Measurements from ENCODE around the gene SCPEP1. TPM values are rescaled to one million over a fixed set of nuclear protein-coding genes. Genes with fewer than 3 reads are reported as not detected.
A peak's percentile ranks its signal among the peaks of the same experiment; 100 is the strongest.

SCPEP1 gene
- total and polyA plus RNA-seq, 2 of the 13 experiments (the other 11 are each of a cell fraction or from before 2014, with no cell fraction given), result 24.3 to 27.3 TPM

DNA sequence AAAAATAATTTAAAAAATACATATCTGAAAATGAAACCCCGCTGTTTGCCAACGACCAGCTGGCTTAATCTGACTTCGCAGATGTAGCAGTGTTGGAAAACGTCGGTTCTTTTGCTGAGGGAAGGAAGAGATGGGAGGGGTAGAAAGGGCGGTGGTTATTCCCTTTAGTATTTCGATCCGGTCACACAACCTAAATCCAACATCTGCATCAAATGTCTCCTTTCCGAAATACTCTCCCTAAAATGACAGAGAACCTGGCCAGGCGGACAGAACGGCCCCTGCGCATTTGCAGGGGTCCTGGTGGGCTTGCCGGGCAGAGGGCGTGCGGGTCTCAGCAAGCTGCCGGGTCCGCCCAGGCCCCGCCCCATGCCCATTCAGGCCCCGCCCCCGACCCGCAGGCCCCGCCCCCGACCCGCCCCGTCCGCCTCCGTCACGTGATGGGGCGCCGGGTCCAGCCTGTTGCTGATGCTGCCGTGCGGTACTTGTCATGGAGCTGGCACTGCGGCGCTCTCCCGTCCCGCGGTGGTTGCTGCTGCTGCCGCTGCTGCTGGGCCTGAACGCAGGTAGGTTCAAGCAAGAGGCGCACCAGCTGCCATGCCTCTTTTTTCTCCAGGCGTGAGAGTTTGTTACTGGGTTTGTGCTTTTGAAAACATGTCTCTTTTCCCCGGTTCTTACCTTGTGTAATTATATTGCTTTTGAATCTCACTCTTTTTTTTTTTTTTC, at the start of gene SCPEP1 (continued):
- TF ChIP-seq, protein P1, sequence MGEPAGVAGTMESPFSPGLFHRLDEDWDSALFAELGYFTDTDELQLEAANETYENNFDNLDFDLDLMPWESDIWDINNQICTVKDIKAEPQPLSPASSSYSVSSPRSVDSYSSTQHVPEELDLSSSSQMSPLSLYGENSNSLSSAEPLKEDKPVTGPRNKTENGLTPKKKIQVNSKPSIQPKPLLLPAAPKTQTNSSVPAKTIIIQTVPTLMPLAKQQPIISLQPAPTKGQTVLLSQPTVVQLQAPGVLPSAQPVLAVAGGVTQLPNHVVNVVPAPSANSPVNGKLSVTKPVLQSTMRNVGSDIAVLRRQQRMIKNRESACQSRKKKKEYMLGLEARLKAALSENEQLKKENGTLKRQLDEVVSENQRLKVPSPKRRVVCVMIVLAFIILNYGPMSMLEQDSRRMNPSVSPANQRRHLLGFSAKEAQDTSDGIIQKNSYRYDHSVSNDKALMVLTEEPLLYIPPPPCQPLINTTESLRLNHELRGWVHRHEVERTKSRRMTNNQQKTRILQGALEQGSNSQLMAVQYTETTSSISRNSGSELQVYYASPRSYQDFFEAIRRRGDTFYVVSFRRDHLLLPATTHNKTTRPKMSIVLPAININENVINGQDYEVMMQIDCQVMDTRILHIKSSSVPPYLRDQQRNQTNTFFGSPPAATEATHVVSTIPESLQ (CRISPR knock-in tag; conservative IDR thresholded peaks at IDR 0.05), result no peak
- no peak for TF ChIP-seq DR1 (CRISPR knock-in tag; IDR thresholded peaks at IDR 0.05)
- 0 out of 2 replicates have a peak, but pooled peaks have one; percentile 29 for TF ChIP-seq POGZ (CRISPR knock-in tag; IDR thresholded peaks at IDR 0.05)
- TF ChIP-seq, protein P2, sequence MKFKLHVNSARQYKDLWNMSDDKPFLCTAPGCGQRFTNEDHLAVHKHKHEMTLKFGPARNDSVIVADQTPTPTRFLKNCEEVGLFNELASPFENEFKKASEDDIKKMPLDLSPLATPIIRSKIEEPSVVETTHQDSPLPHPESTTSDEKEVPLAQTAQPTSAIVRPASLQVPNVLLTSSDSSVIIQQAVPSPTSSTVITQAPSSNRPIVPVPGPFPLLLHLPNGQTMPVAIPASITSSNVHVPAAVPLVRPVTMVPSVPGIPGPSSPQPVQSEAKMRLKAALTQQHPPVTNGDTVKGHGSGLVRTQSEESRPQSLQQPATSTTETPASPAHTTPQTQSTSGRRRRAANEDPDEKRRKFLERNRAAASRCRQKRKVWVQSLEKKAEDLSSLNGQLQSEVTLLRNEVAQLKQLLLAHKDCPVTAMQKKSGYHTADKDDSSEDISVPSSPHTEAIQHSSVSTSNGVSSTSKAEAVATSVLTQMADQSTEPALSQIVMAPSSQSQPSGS (CRISPR knock-in tag; IDR thresholded peaks at IDR 0.05), result no peak
- TF ChIP-seq ZBTB7B (CRISPR knock-in tag; IDR thresholded peaks at IDR 0.05), result peak; percentile 90
- TF ChIP-seq, protein P3, sequence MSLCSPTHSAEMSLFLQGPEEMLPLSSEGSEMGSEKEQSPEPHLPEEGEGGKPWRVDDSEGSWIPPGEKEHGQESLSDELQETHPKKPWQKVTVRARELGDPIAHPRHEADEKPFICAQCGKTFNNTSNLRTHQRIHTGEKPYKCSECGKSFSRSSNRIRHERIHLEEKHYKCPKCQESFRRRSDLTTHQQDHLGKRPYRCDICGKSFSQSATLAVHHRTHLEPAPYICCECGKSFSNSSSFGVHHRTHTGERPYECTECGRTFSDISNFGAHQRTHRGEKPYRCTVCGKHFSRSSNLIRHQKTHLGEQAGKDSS (CRISPR knock-in tag; IDR thresholded peaks at IDR 0.05; ENCODE audit: borderline replicate concordance, low read depth), result 0 out of 2 replicates have a peak, but pooled peaks have one; percentile 42
- TF ChIP-seq, protein P4, sequence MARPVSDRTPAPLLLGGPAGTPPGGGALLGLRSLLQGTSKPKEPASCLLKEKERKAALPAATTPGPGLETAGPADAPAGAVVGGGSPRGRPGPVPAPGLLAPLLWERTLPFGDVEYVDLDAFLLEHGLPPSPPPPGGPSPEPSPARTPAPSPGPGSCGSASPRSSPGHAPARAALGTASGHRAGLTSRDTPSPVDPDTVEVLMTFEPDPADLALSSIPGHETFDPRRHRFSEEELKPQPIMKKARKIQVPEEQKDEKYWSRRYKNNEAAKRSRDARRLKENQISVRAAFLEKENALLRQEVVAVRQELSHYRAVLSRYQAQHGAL (CRISPR knock-in tag; IDR thresholded peaks at IDR 0.05; ENCODE audit: not compliant biosample characterization), result no peak
- TF ChIP-seq YY1 (IDR thresholded peaks at IDR 0.05; ENCODE audit: insufficient read depth, insufficient replicate concordance, low read depth, low read length), result peak; percentile 55
- TF ChIP-seq, protein P5, sequence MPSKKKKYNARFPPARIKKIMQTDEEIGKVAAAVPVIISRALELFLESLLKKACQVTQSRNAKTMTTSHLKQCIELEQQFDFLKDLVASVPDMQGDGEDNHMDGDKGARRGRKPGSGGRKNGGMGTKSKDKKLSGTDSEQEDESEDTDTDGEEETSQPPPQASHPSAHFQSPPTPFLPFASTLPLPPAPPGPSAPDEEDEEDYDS (CRISPR knock-in tag; IDR thresholded peaks at IDR 0.05), result peak; percentile 56
- TF ChIP-seq, protein P6, sequence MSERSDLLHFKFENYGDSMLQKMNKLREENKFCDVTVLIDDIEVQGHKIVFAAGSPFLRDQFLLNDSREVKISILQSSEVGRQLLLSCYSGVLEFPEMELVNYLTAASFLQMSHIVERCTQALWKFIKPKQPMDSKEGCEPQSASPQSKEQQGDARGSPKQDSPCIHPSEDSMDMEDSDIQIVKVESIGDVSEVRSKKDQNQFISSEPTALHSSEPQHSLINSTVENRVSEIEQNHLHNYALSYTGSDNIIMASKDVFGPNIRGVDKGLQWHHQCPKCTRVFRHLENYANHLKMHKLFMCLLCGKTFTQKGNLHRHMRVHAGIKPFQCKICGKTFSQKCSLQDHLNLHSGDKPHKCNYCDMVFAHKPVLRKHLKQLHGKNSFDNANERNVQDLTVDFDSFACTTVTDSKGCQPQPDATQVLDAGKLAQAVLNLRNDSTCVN (CRISPR knock-in tag; IDR thresholded peaks at IDR 0.05; ENCODE audit: borderline replicate concordance), result peak; percentile 30; the same call in 1 of the 2 replicates
- peak; percentile 48; the same call in 1 of the 2 replicates for TF ChIP-seq IRF2 (CRISPR knock-in tag; IDR thresholded peaks at IDR 0.05)
- TF ChIP-seq NRL (CRISPR knock-in tag; IDR thresholded peaks at IDR 0.05; ENCODE audit: borderline replicate concordance), result 0 out of 2 replicates have a peak, but pooled peaks have one; percentile 48
- TF ChIP-seq ZNF562 (CRISPR knock-in tag; IDR thresholded peaks at IDR 0.05; ENCODE audit: borderline replicate concordance), result no peak
- peak; percentile 85 for TF ChIP-seq ZNF292 (CRISPR knock-in tag; IDR thresholded peaks at IDR 0.05; ENCODE audit: borderline replicate concordance, low read depth)
- TF ChIP-seq YEATS4 (CRISPR knock-in tag; IDR thresholded peaks at IDR 0.05; ENCODE audit: borderline replicate concordance), result 0 out of 2 replicates have a peak, but pooled peaks have one; percentile 25
- peak; percentile 80 for TF ChIP-seq KMT2A (CRISPR knock-in tag; IDR thresholded peaks at IDR 0.05)
- peak; percentile 69 for TF ChIP-seq ZFY (CRISPR knock-in tag; IDR thresholded peaks at IDR 0.05)
- 0 out of 2 replicates have a peak, but pooled peaks have one; percentile 0 for TF ChIP-seq ZSCAN25 (CRISPR knock-in tag; IDR thresholded peaks at IDR 0.05)
- TF ChIP-seq THAP11 (CRISPR knock-in tag; IDR thresholded peaks at IDR 0.05), result peak; percentile 31; the same call in 1 of the 2 replicates
